ENCODE data around the gene TFEB.
A peak's percentile ranks its signal among the peaks of the same experiment; 100 is the strongest.

TFEB gene

GRCh38 chr6:41704656-41705310 is 30.6 kb downstream of the TFEB start:
- no peak for DNase-seq

- DNase-seq = no peak
Observed at GRCh38 chr6:41704028-41704427, 31.4 kb downstream of the TFEB start.

- DNase-seq = no peak
Observed at GRCh38 chr6:41702771-41703494, 32.5 kb downstream of the TFEB start.

GRCh38 chr6:41702089-41702745 is 33.2 kb downstream of the TFEB start:
- peak; percentile 10 for DNase-seq

- no peak for DNase-seq
Observed at GRCh38 chr6:41700463-41701347, 34.7 kb downstream of the TFEB start.

- DNase-seq = no peak
Observed at GRCh38 chr6:41699063-41699462, 36.3 kb downstream of the TFEB start.

GRCh38 chr6:41697861-41698781 is 37.3 kb downstream of the TFEB start:
- DNase-seq = no peak

- no peak for DNase-seq
Observed at GRCh38 chr6:41696788-41697187, 38.6 kb downstream of the TFEB start.

GRCh38 chr6:41695825-41696224 is 39.6 kb downstream of the TFEB start:
- DNase-seq = no peak

GRCh38 chr6:41694815-41695526 is 40.4 kb downstream of the TFEB start:
- no peak for DNase-seq

- no peak for DNase-seq
Observed at GRCh38 chr6:41693281-41694240, 41.8 kb downstream of the TFEB start.

GRCh38 chr6:41692730-41693129 is 42.7 kb downstream of the TFEB start:
- no peak for DNase-seq

- DNase-seq = no peak
Observed at GRCh38 chr6:41692080-41692675, 43.2 kb downstream of the TFEB start.

- DNase-seq = no peak
Observed at GRCh38 chr6:41691426-41692079, 43.9 kb downstream of the TFEB start.

- DNase-seq = no peak
Observed at GRCh38 chr6:41690541-41691330, 44.7 kb downstream of the TFEB start.

- no peak for DNase-seq
Observed at GRCh38 chr6:41689171-41690008, 46.0 kb downstream of the TFEB start.

GRCh38 chr6:41688256-41688965 is 47.0 kb downstream of the TFEB start:
- DNase-seq = no peak

All from stimulated activated naive CD4-positive, alpha-beta T cell treated with Interleukin-2 at 50 U/mL for 16 hours (primary cell).